Inflammatory macrophage (primary cell): Measurements from ENCODE around the gene FAM53A.
A peak's percentile ranks its signal among the peaks of the same experiment; 100 is the strongest.

Experiments
- DNase-seq, 2 donors: peaks; one replicate each; pipeline ENCODE4 v3.0.0-alpha.2; 2020 to 2022

Gene FAM53A

DNA sequence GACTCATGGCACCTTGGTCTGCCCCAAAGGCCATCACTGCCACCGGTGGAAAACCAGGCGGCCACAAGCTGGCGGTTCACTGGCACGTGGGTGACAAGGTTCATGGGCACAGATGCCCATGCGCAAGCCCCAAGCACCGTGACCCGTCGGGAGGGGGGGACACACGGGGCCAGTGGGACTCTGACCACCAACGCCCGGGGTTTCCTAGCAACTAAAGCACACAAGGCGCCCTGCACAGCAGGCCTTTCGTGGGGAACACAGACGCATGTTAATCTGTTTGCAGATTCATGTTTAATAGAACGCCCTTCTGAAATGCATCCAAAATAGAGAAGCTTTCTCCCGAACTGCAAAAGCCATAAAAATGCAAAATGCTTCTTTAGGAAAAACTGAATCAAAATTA, 43.9 kb downstream of the FAM53A start:
- no peak for DNase-seq

DNA sequence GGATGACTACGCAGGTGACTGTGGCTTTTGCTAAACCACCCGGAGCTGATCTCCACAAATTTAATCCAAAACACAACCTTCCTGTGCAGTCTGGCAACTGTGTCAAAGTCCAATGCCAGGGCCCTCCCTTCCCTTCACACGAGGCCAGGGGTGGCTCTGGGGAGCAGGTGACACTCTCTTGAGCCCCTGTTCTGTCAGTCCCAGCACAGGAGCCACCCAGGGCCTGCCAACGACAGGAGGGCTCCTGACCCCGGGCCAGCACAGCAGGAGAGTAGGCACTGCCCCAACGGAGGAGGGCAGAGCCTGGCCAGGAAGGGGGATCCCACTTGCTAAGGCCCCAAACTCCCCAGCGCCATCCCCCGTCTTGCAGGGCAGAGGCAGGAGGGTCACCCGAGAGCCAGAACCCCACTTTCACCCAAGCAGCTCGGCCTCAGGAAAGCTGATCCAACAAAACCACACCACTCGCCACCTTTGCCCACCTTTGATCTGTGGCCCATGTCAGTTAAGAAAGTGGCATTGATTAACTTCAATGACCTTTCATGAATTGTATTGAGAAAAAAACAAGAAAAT, 44.7 kb downstream of the FAM53A start:
- no peak for DNase-seq

DNA sequence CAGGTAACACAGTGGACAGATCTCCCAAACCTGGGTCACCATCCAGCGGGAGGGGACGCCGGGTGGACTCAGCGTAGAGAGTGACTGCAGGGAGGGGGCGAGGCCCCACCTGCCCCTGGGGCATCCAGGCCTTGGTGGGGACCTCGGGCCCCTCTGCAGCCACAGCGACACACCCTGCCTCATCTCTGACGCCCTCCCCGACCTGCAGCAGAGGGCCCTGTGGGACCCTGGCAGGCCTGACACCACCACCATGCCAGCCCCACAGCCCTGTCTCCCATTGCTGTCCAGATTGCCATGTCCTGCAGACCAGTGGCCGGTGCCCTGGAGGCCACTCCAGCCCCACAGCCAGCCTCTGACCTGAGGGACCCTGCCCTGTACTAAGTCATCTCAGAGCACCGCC, 45.2 kb downstream of the FAM53A start:
- no peak for DNase-seq

DNA sequence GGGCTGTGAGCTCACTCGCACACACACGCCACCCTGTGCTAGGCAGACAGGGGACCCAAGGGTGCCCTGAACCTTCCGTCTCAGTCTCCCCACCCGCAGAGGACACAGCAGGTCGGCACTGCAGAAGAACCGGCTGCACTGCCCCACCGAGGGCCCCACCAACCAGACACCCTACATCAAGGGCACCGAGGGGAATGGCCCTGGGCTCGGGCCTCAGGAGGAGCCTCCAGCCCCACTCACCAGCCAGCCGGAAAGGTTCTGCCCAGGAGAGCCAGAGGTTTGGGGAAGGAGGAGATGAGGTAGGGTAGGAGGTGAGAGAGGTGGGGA, 45.9 kb downstream of the FAM53A start:
- no peak for DNase-seq

DNA sequence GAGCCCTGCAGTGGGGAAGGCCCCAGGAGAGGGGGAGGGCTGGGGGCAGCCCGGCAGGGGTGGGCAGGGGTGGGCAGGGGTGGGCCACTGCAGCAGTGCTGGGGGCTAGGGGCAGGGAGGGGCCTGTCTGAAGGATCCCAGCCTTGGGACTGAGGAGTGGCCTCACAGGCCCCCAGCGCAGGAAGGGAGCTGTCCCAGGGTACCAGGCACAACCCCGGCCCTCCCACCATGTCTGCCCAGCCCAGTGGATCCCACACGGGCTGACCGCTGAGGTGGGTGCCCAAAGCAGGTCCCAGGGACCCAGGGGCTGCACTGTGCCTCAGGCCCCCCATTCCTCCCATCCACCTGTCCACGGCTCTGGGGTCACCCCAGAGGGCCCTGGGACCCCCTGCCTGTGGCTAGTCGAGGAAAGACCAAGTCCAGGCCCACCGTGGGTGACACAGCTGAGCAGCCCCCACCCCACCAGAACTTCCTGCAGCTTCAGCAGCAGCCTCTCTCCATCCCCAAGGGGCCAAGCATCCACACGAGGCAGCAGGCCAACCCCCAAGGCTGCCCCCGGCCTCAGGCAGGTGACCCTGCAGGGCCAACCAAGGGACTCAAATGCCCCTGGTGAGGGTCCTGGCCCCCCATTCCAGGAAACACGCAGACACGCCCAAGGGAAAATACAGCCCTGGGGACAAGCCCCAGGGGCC, 46.4 kb downstream of the FAM53A start:
- no peak for DNase-seq

DNA sequence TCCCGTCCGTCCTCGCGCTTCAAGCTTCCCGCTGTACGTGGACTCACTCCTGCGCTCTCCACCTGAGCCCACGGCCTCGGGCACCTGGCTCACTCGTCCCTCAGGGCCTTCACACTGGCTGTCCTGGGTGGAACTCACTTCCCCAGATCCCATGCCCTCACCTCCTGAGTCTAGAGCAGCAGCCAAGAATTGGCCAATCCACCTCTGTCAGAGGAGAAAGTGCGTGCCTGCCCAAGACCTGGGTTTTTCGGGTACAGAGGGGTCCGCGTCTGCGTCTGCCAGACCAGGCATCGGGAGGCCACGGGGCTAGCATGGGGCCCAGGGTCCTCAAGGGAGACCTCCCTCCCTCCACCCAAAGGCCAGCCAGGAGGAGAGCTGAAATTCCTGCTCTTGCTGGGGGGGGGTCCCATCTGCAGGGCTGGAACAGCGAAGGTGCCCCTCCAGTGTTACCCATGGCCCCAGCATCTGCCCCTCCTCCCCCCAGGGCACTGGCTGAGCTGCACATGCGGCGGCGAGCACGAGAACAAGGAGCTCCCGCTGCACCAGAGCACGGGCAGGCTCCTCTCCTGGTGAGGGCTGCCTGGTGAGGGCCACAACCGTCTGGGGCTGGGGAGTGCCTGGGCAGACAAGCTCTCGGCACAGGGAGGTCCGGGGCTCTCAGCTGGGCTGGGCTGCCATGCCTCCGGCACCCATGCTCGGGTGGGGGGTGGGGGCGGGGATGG, 47.5 kb downstream of the FAM53A start:
- DNase-seq = no peak

DNA sequence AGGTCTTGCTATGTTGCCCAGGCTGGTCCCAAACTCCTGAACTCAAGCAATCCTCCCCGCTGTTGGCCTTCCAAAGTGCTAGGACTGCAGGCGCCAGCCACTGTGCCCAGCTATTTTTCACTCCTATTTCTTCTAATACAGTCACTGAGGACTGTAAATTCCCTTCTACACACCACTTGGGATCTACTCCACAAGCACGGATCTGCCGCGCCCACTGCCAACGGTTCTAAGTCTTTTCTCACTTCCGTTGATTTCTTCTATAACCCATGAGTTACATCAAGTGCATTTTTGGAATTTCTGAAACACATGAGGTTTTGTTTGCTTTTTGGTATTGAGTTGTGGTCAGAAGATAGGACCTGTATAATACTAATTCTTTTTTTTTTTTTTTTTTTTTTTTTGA, 48.6 kb downstream of the FAM53A start:
- no peak for DNase-seq

DNA sequence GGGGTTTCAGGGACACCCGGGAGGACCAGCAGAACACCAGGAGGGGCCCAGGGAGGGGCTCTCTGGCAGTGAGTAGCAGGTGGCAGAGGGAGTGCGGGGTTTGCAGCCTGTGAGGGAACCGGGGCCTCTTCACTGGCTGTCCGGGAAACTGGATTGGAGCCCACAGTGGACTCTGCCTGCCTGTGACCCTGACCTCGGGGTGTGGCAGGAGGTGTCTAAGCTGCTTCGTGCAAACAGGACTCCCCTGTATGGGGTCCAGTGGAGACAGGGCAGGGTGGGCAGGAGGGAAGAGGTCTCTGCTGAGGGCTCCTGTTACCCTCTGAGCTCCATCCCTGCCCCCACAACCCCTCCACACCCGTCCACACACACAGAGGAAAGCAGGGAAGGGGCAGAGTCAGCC, 50.1 kb downstream of the FAM53A start:
- no peak for DNase-seq

DNA sequence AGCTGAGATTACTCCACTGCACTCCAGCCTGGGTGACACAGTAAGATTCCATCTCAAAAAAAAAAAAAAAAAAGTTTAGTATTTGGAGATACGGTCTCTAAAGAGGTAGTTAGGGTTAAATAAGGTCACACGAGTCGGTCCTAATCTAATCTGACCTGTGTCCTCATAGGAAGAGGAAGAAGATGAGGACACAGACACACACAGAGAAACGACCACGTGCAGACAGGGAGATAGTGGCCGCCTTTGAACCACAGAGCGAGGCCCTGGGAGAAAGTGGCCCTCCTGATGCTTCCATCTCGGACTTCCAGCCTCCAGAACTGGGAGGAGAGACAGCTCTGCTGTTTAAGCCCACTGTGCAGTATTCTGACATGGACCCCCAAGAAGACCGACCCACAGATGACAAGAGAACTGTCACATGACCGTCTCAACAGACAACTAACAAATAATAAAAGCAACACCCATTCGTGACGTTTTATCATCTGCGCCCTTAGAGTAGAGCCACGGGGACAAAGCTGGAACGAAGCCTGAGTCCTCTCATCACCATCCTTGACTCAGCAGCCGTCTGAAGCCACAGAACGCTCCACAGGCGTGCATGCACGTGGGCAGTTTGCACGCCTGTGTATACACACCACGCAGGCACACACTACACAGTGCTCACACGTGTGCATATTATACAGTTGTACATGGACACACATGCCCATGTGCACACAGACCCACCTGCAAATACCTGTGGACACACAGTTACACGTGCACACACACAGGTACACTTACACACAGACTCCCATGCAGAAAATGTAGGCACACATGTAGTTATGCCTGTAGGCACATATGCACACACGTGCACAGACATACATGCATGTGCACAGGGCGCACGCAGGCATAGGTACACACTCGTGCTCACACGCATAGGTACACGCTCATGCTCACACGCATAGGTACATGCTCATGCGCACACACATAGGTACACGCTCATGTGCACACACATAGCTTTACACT, 51.7 kb downstream of the FAM53A start:
- no peak for DNase-seq

DNA sequence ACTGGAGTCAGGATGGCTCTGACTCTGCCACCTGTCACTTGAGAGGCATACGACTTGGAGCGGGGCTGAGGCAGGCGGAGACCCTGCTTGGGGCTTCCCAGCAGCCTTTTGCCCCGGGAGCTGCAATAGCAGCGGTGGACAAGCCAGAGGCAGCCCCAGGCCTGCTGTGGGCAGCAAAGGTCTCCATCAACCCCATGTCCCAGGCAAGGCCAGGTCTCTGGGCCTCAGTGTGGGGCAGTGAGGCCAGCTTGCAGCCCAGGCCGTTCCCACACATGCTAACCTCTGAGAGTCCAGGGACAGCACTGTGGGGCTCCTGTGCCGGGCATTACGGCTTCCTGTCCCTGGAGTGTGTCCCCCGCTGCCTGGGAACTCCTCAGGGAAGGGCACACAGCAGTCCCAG, 53.0 kb downstream of the FAM53A start:
- DNase-seq = no peak

DNA sequence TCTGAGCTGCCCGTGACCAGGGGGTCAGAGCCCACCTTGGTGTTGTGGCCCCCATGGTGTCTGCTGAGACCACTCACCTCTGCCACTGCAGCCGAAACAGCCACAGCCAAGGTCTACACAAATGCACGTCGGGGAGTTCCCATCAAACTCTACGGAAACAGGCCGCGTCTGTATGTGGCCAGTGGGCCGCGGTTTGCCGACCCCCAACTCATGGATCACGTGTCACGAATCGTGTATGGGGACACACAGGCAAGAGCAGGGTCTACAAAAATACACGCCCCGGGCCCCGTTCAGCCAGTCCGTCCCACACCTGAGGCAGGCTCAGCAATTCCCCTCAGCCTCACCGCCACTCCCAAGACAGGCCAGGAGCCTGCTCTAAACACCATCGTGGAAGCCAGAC, 53.8 kb downstream of the FAM53A start:
- DNase-seq = no peak

DNA sequence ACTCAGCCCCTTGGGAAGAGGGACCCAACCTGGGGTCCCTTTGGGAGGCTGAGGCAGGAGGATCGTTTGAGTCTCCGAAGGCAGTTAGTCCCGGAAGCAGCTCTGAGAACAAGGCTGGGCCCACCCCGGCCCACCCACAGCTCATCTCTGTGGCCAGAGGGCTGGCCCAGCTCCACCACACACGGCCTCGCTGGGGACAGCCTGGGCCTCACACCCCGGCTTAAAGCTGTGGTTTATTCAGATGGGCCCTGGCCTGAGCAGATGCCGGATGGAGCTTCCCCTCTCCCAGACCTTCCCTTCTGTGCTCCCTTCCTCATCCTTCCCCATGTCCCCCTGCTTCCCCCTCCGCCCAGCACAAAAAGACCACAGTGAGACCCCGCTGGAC, 54.4 kb downstream of the FAM53A start:
- no peak for DNase-seq

DNA sequence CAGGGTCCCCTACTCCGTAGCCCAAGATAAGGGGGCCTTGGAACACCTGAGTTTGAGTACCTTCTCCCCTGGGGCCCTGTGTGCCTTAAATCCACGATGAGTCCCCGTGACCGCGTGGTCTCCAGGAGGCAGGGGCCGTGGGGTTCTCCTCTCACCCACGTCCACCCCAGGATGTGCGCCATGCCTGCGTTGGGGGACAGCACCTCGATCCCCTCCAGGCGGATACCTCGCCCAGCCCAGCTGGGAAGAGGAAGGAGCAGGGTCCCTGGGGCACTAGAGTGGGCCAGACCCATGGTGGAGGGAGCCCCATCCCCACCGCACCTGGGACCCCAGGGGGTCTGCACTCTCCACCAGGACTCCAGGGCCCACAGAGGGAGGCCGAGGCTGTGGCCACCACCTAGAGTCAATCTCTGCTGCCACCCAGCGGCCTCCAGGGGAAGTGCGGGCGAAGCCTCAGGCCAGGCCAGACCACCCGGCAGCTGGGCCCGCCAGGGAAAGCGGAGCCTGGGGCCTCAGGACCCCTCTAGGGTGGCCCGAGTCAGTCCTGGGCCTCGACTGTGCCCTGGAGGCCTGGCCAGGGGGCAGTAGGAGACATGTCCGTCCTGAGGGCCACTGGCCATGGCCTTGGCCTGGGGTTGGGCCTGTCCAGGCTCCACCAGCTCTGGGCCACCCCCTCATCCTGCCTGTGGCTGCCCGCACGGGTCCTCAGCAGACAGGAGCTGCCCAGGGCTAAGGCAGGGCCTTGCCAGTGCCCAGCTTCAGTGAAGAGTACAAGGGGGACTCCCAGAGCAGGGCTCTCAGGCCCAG, 55.0 kb downstream of the FAM53A start:
- peak; percentile 37 to 54 for DNase-seq

DNA sequence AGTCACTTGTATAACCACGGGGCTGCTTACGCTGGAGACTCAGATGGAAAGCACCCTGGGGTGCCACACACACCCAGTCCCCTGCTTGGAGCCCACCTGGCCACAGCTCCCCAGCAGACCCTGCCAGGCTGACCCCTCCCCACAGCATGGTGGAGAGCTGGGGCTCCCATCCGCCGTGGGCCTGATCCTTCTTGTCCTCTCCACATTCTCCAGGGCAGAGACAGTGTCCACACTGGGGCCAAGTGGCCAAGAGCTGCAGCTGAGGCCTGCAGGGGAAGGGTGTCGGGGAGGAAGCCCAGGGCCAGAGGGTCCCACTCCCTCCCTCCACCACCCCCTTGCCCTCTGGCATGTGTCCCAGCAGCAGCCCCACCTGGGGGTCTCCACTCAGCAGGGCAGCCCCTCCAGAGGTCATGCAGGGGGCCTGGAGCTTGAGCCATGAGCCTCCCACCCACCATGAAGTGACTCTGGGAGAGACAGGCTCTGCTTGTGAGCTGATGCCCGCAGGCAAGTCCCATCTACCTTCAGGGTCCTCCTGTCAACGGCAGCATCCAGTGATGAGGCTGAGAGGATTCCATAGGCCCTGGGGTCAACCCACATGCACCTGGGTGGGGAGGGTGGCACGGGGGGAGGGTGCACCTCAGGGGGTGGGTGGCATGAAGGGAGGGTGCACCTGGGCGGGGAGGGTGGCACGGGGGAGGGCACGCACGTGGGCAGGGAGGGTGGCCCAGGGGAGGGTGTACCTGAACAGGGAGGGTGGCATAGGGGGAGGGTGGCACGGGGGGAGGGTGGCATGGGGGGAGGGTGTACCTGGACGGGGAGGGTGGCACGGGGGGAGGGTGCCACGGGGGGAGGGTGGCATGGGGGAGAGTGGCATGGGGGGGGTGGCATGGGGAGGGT, 56.4 kb downstream of the FAM53A start:
- DNase-seq = no peak

DNA sequence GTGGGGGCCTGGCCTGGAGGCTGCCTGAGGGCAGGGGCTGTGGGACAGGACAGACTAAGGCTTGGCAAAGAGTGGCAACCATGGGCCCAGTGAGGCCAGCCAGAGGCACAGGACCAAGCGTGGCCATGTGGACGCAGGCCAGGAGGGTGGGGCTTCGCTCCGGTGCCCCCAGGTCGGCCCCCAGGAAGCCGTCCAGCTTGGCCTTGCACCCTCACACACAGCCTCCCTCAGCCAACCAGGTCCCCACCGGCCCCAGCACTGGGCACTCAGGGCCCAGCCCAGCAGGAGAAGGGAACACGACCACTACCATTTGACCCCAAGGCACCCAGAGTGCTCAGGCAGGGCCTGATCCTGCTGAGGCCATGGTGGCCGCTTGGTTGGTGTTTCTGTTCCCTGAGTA, 57.2 kb downstream of the FAM53A start:
- no peak for DNase-seq

DNA sequence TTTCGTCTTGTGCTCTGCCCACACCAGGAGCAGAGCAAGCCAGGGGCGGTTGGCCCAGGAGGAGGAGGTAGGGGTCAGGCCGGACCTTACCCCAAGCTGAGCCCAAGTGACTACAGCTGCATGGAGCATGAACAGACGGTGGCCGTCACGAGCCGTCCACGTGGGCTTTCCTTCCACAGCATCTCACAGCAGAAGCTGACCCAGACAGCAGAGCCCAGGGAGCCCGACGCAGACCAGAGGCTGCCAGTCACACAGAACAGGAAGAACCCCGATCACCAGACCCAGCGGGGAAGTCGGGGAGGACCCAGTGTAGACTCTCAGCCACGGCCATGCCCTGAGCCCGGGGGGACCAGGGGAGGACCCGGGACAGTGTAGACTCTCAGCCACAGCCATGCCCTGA, 58.0 kb downstream of the FAM53A start:
- no peak for DNase-seq

DNA sequence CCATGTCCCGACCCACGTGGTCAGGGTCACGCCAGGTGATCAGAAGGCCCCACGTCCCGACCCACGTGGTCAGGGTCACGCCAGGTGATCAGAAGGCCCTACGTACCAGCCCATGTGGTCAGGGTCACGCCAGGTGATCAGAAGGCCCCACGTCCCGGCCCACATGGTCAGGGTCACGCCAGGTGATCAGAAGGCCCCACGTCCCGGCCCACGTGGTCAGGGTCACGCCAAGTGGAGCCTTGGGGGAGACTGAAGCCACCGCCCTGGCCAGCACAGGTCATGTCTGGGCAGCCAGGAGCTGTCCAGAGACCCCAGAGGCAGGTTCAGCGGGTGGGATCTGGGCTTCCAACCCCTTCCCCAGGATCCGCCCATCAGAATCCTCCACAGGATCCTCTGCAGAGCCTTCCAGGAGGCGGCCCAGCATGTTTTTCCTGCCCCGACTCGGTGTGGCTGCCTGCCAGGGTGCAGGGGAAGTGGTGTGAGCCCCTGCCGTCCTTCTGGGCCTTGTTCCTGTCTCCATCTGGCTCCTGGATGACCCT, 58.4 kb downstream of the FAM53A start:
- DNase-seq = no peak

DNA sequence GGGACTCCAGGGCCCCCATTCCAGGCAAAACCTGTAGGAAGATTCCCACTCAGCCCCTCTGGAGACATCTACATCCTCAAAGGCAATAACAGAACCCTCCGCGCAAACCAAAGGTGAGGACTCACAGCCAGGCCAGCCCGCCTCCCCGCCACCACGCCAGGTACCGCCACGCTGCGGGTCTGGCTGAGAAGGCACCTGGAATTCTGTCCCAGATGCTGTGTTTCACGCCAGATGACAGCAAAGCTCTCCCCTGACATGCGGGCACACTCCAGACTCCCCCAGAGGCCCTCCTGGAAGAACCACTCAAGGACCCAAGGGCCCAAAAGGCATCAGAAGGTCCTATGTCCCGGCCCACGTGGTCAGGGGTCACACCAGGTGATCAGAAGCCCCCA, 59.6 kb downstream of the FAM53A start:
- no peak for DNase-seq

DNA sequence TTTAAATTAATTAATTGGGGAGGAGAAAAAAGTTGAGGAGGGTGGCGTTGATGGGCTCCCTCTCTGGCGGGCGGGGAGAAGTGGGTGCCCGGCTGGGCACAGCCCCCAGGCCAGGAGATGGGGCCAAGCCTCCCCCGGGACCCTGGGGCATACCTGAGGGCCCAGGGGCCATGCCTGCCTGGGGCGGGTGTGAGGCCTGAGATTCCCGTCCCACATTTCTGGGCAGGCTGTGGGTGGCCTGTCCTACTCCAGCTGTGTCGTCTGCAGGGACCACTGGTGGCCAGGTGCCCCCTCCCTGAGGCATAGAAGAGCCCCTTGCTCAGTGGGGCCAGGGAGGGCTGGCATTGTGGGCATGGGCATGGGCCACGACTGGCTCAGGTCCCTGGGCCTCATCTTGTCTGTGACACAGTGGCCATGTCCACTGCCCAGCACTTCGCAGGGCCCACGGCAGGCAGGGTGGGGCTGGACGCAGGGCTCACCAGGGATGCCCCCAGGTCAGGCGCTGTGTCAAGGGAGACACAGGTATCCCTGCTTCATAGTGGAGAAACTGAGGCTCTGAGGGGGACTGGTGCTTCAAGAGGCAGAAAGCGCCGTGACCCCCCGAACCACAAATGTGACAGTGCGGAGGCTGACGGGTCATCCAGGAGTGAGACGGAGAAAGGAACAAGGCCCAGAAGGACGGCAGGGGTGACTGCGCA, 60.1 kb downstream of the FAM53A start:
- DNase-seq = no peak

DNA sequence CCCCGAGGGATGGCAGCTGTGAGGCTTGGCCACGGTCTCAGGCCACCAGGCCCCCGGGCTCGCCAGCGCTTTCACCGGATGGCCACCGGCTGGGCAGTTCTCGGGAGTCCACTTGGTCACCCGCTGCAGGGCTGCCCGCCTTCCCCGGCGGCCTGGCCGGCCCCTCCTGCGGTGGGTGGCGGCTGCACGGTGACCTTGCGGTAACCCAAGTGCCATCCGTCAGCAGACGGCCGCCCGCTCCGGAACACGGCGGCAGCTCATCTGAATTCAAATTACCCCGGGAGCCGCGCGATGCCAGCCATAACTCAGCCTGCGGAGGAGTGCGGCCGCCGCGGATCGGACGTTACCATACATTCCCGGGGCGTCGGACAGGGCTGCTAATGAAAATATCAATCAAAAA, 60.7 kb downstream of the FAM53A start:
- no peak for DNase-seq
